Mammary epithelial cell (primary cell): Measurements from ENCODE around the gene SPECC1.

ENCODE experiments used
- CTCF ChIP-seq, 2 donors: IDR thresholded peaks in 1 of 2; conservative IDR thresholded peaks in 1 of 2; 2 replicates each; pipeline ENCODE4 v1.5.1; 2011 to 2012; ENCODE audit warnings: inconsistent platforms in 2 of 2, low read length in 2 of 2, mild to moderate bottlenecking in 2 of 2, control low read depth in 1 of 2, low read depth in 1 of 2; ENCODE audit not compliant: insufficient read depth in 1 of 2; ENCODE audit errors: extremely low read depth in 1 of 2
- EZH2 ChIP-seq: IDR thresholded peaks from 2 replicates; pipeline ENCODE4 v1.6.1; 2012; ENCODE audit warnings: low read length, inconsistent platforms, borderline replicate concordance

GRCh38 chr17:20133517-20133916 is 124.4 kb downstream of the SPECC1 start:
- no peak for TF ChIP-seq CTCF (conservative IDR thresholded peaks at IDR 0.05 in 1 of 2, IDR thresholded peaks at IDR 0.05 in 1 of 2; ENCODE audit: extremely low read depth in 1 of 2, insufficient read depth in 1 of 2, low read depth in 1 of 2, low read length in 2 of 2)
- TF ChIP-seq EZH2, result no peak
